Liver (tissue), 9 donors: Measurements from ENCODE around the gene FILIP1. TPM values are rescaled to one million over a fixed set of nuclear protein-coding genes. Genes with fewer than 3 reads are reported as not detected.

ENCODE experiments used
- DNase-seq: peaks from one replicate; pipeline ENCODE4 v3.0.0-alpha.2; 2017; ENCODE audit warnings: low spot score
- H3K27ac ChIP-seq, 2 donors: one replicate each; pipeline ENCODE4 v1.7.0; 2013; ENCODE audit warnings: inconsistent platforms in 2 of 2, low read length in 2 of 2, control low read depth in 1 of 2, low read depth in 1 of 2, mild to moderate bottlenecking in 1 of 2
- H3K27me3 ChIP-seq, 4 donors: one replicate each; pipeline versions ENCODE4 v1.6.1 to v1.7.0; 2013; ENCODE audit warnings: low read length in 3 of 4, inconsistent platforms in 1 of 4, mild to moderate bottlenecking in 1 of 4, moderate library complexity in 1 of 4; ENCODE audit not compliant: control insufficient read depth in 4 of 4, insufficient read depth in 4 of 4
- H3K36me3 ChIP-seq, 4 donors: one replicate each; pipeline versions ENCODE4 v1.6.1 to v1.7.0; 2013; ENCODE audit warnings: low read length in 3 of 4, mild to moderate bottlenecking in 3 of 4, low read depth in 1 of 4, moderate library complexity in 1 of 4; ENCODE audit not compliant: control insufficient read depth in 4 of 4, insufficient read depth in 3 of 4
- H3K4me1 ChIP-seq, 4 donors: one replicate each; pipeline versions ENCODE4 v1.6.1 to v1.7.0; 2013; ENCODE audit warnings: low read length in 3 of 4, mild to moderate bottlenecking in 3 of 4, moderate library complexity in 1 of 4; ENCODE audit not compliant: control insufficient read depth in 4 of 4, insufficient read depth in 4 of 4
- H3K4me3 ChIP-seq, 3 donors: one replicate each; pipeline versions ENCODE4 v1.6.1 to v1.7.0; 2013; ENCODE audit warnings: low read length in 3 of 3, control low read depth in 1 of 3, low read depth in 1 of 3, mild to moderate bottlenecking in 1 of 3
- H3K9ac ChIP-seq, 2 donors: one replicate each; pipeline ENCODE4 v1.7.0; 2013; ENCODE audit warnings: low read length in 2 of 2, mild to moderate bottlenecking in 2 of 2, moderate library complexity in 2 of 2, control low read depth in 1 of 2, low read depth in 1 of 2
- H3K9me3 ChIP-seq, 4 donors: one replicate each; pipeline versions ENCODE4 v1.6.1 to v1.7.0; 2013; ENCODE audit warnings: low read length in 3 of 4; ENCODE audit not compliant: control insufficient read depth in 4 of 4
- EGR1 ChIP-seq, 2 donors: IDR thresholded peaks; 2 replicates each; pipeline ENCODE4 v1.6.1; 2016 to 2018; ENCODE audit warnings: antibody characterized with exemption in 2 of 2, low read depth in 2 of 2
- FOXA1 ChIP-seq: IDR thresholded peaks from 2 replicates; pipeline ENCODE4 v1.6.1; 2016; ENCODE audit warnings: antibody characterized with exemption
- FOXA2 ChIP-seq: IDR thresholded peaks from 2 replicates; pipeline ENCODE4 v1.6.1; 2016; ENCODE audit warnings: antibody characterized with exemption
- GABPA ChIP-seq, 2 donors: IDR thresholded peaks in 1 of 2; conservative IDR thresholded peaks in 1 of 2; 2 replicates each; pipeline ENCODE4 v1.6.1; 2016; ENCODE audit warnings: antibody characterized with exemption in 2 of 2, mild to moderate bottlenecking in 1 of 2, moderate library complexity in 1 of 2
- HNF4A ChIP-seq, 2 donors: conservative IDR thresholded peaks; 2 replicates each; pipeline ENCODE4 v1.6.1; 2016; ENCODE audit warnings: antibody characterized with exemption in 2 of 2, mild to moderate bottlenecking in 2 of 2
- HNF4G ChIP-seq: IDR thresholded peaks from 2 replicates; pipeline ENCODE4 v1.6.1; 2016; ENCODE audit warnings: antibody characterized with exemption
- JUND ChIP-seq, 2 donors: IDR thresholded peaks; 2 replicates each; pipeline ENCODE4 v1.6.1; 2016; ENCODE audit warnings: antibody characterized with exemption in 2 of 2
- NR2F2 ChIP-seq: IDR thresholded peaks from 2 replicates; pipeline ENCODE4 v1.6.1; 2016; ENCODE audit warnings: antibody characterized with exemption
- RAD21 ChIP-seq, 2 donors: IDR thresholded peaks; 2 replicates each; pipeline ENCODE4 v1.6.1; 2016; ENCODE audit warnings: antibody characterized with exemption in 2 of 2, mild to moderate bottlenecking in 2 of 2
- RXRA ChIP-seq, 2 donors: IDR thresholded peaks; 2 replicates each; pipeline ENCODE4 v1.6.1; 2017 to 2018; ENCODE audit warnings: antibody characterized with exemption in 2 of 2, mild to moderate bottlenecking in 1 of 2
- SP1 ChIP-seq: IDR thresholded peaks from 2 replicates; pipeline ENCODE4 v1.6.1; 2018; ENCODE audit warnings: antibody characterized with exemption, mild to moderate bottlenecking
- TAF1 ChIP-seq: conservative IDR thresholded peaks from 2 replicates; pipeline ENCODE4 v1.6.1; 2016; ENCODE audit warnings: antibody characterized with exemption, mild to moderate bottlenecking
- YY1 ChIP-seq: IDR thresholded peaks from 2 replicates; pipeline ENCODE4 v1.6.1; 2016; ENCODE audit warnings: antibody characterized with exemption, mild to moderate bottlenecking
- WGBS: extraction: QIAGEN DNeasy Blood & Tissue Kit; methylation state at CpG from one replicate; pipeline ENCODE4 v1.1.7; 2013; 5-methylcytosine and 5-hydroxymethylcytosine counted together
- polyA plus RNA-seq, 2 donors: library from polyadenylated mRNA; stranded (reverse) in 1 of 2; unstranded in 1 of 2; fragments of 200-250 nt in 1 of 2; fragments of >200 nt in 1 of 2; fragmentation: Nextera tagmentation in 1 of 2; extraction: Ambion mirVana in 1 of 2; gene quantifications; one replicate each; pipeline versions ENCODE4 v1.2.1 to v1.2.3, GENCODE V29; 2013 to 2015
- total RNA-seq, 2 donors: library from RNA; depleted of rRNA; stranded (reverse); fragments of >200 nt; gene quantifications; one replicate each; pipeline ENCODE4 v1.2.3, GENCODE V29; 2014
- TF ChIP-seq, protein P1 (sequence below): IDR thresholded peaks from 2 replicates; pipeline ENCODE4 v1.6.1; 2016; ENCODE audit warnings: antibody characterized with exemption, mild to moderate bottlenecking
- TF ChIP-seq, protein P2 (sequence below): IDR thresholded peaks from 2 replicates; pipeline ENCODE4 v1.6.1; 2016; ENCODE audit warnings: antibody characterized with exemption
- TF ChIP-seq, protein P3 (sequence below): fragments of 150-350 bp; IDR thresholded peaks from 2 replicates; pipeline ENCODE4 v1.5.1; 2017; ENCODE audit warnings: improper control_type of control experiment, low read depth, low read length; ENCODE audit not compliant: missing input control
- TF ChIP-seq, protein P4 (sequence below): IDR thresholded peaks from 2 replicates; pipeline ENCODE4 v1.6.1; 2016; ENCODE audit warnings: antibody characterized with exemption
- TF ChIP-seq, protein P5 (sequence below): IDR thresholded peaks from 2 replicates; pipeline ENCODE4 v1.6.1; 2016; ENCODE audit warnings: antibody characterized with exemption
- donor health status: healthy.
- donor health status: healthy.
- donor health status: healthy.
- donor health status: healthy.
- donor health status: healthy.

FILIP1 gene
- total and polyA plus RNA-seq, 4 donors = 0.70 to 2.8 (median 1.1) TPM

DNA sequence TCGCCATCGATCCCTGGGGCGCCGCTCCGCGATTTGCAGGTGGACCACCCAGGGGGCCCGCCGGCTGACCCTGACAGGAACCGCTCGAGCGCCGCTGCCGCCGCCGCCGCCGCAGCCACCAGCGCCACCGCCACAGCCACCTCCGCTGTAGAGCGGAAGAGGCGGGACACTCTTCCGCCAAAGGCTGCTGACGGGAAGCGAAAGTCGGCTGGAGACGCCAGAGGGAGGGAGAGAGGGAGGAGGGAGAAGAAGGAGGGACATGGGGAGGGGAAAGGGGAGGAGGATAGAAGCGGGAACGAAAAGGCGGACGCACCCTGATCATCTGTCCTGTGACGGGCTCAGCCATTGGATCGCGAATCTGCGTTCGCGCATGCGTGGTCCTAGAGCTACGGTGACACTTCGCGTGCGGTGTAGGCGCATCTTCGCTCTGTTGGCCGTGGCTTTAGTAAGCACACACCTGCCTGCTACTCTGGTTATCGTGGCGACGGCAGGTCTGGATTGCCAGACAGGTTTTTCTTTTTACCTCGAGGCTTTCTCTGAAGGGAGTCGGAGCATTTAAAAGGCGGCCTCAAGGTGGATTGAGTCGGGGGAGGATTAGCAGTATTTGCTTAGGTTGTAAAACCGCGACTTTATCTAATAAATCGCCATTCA lies 208.8 kb downstream of the FILIP1 start, which contains the start of gene TMEM30A:
Gene TMEM30A (minus strand): TSS at position 161 of the 651 bp plus-strand sequence. CDS start 154 bp downstream, at position 7.
- peak within 1 kb of the TSS; percentile 81 to 100 (median 99) for H3K4me3 ChIP-seq
- peaks cover 5 to 31% (median 26%) of the 10 kb centered on the region in 4 donors for H3K4me1 ChIP-seq
- H3K27me3 ChIP-seq = no peaks in the 10 kb centered on the region
- H3K9me3 ChIP-seq = no peaks in the 10 kb centered on the region
- peak; percentile 93 for DNase-seq
- H3K36me3 ChIP-seq = no peaks in the 10 kb centered on the region
- TF ChIP-seq GABPA (IDR thresholded peaks at IDR 0.05 in 1 of 2, conservative IDR thresholded peaks at IDR 0.05 in 1 of 2) (peak; percentile 76 to 95), EGR1 (IDR thresholded peaks at IDR 0.05; ENCODE audit: low read depth in 2 of 2) (peak in 1 of 2 donors; percentile 26), YY1 (peak; percentile 84), FOXA1 (peak; percentile 61), RXRA (IDR thresholded peaks at IDR 0.05) (peak; percentile 23 to 43), FOXA2 (peak; percentile 6), SP1 (peak; percentile 86), TAF1 (peak; percentile 98), NR2F2 (no peak), RAD21 (IDR thresholded peaks at IDR 0.05) (no peak), JUND (IDR thresholded peaks at IDR 0.05) (peak; percentile 12 to 18), HNF4A (conservative IDR thresholded peaks at IDR 0.05) (no peak), HNF4G (no peak)
- TF ChIP-seq, protein P1, sequence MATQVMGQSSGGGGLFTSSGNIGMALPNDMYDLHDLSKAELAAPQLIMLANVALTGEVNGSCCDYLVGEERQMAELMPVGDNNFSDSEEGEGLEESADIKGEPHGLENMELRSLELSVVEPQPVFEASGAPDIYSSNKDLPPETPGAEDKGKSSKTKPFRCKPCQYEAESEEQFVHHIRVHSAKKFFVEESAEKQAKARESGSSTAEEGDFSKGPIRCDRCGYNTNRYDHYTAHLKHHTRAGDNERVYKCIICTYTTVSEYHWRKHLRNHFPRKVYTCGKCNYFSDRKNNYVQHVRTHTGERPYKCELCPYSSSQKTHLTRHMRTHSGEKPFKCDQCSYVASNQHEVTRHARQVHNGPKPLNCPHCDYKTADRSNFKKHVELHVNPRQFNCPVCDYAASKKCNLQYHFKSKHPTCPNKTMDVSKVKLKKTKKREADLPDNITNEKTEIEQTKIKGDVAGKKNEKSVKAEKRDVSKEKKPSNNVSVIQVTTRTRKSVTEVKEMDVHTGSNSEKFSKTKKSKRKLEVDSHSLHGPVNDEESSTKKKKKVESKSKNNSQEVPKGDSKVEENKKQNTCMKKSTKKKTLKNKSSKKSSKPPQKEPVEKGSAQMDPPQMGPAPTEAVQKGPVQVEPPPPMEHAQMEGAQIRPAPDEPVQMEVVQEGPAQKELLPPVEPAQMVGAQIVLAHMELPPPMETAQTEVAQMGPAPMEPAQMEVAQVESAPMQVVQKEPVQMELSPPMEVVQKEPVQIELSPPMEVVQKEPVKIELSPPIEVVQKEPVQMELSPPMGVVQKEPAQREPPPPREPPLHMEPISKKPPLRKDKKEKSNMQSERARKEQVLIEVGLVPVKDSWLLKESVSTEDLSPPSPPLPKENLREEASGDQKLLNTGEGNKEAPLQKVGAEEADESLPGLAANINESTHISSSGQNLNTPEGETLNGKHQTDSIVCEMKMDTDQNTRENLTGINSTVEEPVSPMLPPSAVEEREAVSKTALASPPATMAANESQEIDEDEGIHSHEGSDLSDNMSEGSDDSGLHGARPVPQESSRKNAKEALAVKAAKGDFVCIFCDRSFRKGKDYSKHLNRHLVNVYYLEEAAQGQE = peak; percentile 82
- TF ChIP-seq, protein P2, sequence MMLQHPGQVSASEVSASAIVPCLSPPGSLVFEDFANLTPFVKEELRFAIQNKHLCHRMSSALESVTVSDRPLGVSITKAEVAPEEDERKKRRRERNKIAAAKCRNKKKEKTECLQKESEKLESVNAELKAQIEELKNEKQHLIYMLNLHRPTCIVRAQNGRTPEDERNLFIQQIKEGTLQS = no peak
- TF ChIP-seq, protein P3, sequence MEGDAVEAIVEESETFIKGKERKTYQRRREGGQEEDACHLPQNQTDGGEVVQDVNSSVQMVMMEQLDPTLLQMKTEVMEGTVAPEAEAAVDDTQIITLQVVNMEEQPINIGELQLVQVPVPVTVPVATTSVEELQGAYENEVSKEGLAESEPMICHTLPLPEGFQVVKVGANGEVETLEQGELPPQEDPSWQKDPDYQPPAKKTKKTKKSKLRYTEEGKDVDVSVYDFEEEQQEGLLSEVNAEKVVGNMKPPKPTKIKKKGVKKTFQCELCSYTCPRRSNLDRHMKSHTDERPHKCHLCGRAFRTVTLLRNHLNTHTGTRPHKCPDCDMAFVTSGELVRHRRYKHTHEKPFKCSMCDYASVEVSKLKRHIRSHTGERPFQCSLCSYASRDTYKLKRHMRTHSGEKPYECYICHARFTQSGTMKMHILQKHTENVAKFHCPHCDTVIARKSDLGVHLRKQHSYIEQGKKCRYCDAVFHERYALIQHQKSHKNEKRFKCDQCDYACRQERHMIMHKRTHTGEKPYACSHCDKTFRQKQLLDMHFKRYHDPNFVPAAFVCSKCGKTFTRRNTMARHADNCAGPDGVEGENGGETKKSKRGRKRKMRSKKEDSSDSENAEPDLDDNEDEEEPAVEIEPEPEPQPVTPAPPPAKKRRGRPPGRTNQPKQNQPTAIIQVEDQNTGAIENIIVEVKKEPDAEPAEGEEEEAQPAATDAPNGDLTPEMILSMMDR = no peak
- TF ChIP-seq, protein P4, sequence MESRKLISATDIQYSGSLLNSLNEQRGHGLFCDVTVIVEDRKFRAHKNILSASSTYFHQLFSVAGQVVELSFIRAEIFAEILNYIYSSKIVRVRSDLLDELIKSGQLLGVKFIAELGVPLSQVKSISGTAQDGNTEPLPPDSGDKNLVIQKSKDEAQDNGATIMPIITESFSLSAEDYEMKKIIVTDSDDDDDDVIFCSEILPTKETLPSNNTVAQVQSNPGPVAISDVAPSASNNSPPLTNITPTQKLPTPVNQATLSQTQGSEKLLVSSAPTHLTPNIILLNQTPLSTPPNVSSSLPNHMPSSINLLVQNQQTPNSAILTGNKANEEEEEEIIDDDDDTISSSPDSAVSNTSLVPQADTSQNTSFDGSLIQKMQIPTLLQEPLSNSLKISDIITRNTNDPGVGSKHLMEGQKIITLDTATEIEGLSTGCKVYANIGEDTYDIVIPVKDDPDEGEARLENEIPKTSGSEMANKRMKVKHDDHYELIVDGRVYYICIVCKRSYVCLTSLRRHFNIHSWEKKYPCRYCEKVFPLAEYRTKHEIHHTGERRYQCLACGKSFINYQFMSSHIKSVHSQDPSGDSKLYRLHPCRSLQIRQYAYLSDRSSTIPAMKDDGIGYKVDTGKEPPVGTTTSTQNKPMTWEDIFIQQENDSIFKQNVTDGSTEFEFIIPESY = peak; percentile 84
- TF ChIP-seq, protein P5, sequence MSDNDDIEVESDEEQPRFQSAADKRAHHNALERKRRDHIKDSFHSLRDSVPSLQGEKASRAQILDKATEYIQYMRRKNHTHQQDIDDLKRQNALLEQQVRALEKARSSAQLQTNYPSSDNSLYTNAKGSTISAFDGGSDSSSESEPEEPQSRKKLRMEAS = peak; percentile 72
- peak within 1 kb of the TSS; percentile 93 to 97 for H3K9ac ChIP-seq
- WGBS = under 1% methylated on average over 55 of the region's 55 CpGs
- H3K27ac ChIP-seq = peak within 1 kb of the TSS; percentile 75 to 85
